GM10266 (cell line): ENCODE data around the gene CEBPG.

Experiments used
- DNase-seq: peaks from one replicate; pipeline ENCODE4 v3.0.0; 2012; ENCODE audit errors: extremely low spot score
- TF ChIP-seq, protein P1 (sequence below): IDR thresholded peaks from 2 replicates; pipeline ENCODE4 v1.5.1; 2012; ENCODE audit warnings: mild to moderate bottlenecking, low read depth; ENCODE audit not compliant: control insufficient read depth, insufficient read depth; ENCODE audit errors: missing control alignments

CEBPG gene

DNA sequence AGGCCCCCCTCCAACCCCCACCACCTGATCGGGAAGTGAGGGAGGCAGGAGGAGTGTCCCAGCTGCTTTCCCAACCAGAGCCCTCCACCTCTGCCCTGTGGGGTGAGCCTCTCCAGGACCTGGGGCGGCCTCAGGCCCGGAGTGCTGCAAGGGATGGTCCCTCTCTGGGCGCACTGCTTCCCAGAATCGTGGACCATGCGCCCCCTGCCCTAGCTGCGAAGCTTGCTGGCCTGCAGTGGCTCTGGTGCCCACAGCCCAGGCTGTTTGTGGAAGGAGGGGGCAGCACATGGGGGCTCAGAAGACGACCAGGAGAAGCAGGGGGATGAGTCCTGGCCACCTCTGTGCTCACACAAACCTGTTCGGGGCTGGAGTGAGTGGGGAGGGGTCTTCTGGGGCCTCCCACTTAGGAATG is 33.6 kb downstream of the CEBPG start:
- no peak for DNase-seq
- TF ChIP-seq, protein P1, sequence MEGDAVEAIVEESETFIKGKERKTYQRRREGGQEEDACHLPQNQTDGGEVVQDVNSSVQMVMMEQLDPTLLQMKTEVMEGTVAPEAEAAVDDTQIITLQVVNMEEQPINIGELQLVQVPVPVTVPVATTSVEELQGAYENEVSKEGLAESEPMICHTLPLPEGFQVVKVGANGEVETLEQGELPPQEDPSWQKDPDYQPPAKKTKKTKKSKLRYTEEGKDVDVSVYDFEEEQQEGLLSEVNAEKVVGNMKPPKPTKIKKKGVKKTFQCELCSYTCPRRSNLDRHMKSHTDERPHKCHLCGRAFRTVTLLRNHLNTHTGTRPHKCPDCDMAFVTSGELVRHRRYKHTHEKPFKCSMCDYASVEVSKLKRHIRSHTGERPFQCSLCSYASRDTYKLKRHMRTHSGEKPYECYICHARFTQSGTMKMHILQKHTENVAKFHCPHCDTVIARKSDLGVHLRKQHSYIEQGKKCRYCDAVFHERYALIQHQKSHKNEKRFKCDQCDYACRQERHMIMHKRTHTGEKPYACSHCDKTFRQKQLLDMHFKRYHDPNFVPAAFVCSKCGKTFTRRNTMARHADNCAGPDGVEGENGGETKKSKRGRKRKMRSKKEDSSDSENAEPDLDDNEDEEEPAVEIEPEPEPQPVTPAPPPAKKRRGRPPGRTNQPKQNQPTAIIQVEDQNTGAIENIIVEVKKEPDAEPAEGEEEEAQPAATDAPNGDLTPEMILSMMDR = no peak

DNA sequence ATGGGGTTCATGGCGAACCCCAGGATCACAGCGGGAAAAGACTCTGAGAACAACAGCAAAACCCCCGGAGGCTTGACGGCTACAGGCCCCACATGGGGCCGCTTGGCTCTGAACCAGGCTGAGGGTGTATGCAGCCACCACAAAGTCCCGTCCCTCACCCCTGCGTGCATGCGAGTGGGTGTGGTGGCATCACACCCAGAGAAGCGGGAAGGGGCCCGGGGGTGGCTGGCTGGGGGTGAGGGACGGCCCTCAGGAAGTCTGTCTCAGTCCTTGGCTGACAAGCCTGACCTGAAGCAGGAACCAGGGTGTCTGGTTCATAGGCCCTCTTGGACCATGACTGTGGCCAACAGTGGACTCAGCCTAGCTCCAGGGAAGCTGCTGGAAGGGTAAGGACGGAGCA is 34.2 kb downstream of the CEBPG start:
- no peak for DNase-seq
- TF ChIP-seq, protein P1 = no peak

DNA sequence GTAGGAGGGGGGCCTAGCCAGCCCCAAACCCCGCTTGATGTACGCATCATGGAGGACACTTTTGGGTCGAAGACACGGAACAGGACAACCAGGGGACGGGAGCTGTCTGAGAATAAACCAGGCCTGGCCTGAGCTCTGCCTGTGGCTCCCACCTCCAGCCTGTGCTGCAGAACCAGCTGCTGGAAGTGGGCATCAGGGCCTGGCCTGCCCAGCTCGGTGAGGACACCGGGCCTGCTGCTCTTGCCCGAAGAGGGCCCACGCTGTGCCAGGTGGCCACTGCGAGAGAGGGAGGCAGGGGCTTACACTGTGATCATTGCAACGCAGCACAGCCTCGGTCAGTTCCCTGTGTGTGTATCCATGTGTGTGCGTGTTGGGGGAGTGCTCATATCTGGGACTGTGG is 34.6 kb downstream of the CEBPG start:
- DNase-seq = no peak
- TF ChIP-seq, protein P1 = no peak

DNA sequence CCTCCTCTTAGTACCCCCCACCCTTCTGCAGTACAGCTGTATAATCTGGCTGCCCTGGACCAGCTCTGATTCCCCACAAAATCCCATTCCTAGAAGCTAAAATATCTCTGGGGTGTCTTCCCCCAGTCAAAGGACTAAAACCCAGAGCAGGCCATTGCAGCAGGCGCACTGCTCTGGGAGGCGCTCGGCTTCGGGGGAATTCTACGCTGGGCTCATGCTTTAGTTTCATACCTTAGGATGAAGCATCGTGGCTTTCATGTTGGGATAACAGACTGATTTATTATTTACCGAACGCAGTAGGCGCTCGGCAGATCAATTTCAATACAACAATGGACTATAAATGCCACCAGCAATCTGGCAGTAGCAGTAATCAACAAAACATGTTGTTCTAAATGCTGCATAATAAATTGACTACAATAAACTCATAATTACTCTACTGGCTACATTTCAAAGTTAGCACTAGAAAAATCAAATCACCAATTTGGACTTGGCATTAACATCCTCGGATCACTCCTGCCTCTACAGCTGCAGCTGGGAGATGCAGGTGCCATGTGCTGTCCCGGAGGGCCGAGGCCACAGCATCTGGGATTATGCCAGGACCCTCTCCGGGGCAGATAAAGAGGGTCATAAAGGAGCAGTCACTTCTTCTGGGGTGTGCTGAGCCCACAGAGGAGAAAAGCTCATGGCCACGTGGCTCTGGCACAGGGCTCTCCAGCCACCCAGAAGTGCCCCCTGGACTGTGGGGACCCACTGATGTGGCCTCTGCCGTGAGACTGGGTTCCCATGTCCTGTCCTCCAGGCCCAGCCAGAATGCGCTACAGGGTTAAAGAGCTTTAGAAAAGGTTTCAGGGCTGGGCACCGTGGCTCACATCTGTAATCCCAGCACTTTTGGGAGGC is 35.3 kb downstream of the CEBPG start:
- TF ChIP-seq, protein P1 = no peak
- no peak for DNase-seq

DNA sequence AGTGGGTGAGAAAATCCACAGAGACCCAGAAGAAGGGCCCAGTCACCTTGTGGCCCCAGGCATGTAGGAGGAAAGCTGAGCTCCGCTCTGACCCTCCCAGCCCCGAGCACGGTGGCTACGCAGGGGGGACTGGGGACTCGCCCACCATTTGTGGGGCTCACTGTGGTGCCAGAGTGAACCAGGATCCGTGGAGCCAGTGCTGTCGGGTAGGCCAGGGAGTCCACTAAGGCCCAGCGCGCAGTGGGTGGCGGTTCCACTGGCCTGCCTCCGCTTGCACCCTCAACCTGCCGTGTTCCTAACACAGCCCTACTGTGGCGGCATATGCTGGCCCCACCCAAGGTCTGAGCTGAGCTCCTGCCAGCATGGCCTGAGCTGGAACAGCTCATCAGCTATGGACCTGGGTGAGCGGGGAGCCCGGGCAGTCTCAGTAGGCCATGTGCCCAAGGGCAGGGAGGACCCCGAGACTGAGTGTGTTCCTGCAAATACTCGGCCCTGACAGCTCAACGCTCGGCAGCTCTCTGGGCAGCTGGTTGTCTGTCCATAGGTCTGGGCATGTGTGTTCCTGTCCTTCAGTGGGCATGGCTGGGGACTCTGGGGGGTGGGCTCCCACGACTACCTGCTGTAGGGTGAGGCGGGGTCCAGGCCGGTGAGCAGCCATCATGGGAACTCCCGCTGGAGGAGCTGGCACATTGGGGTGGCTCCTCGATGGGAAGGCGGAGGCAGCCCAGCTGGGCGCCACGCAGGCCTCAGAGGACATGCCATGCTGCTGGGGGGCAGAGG is 36.6 kb downstream of the CEBPG start:
- TF ChIP-seq, protein P1 = no peak
- DNase-seq = no peak

DNA sequence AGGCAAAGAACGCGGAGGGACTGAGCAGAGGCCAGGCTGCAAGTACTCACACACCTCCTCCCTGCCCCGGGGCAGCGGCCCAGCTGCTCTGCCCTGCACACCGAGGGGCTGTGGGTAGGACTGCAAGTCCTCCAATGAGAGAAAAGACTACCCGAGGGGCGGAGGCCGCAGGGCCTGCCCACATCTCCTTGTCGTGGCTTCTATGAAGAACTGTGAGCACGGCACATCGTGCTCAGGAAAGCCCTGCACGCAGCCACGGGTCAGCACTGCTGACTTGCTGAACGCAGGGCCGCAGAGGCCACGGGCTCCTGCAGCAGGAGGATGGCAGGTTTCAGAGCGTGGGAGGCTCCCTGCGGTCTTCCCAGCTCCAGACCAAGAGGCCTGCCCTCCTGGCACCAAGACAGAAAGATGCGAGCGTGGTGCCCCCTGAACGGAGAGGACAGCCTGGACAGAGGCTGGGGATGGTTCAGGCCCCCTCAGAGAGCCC is 37.4 kb downstream of the CEBPG start:
- DNase-seq = no peak
- TF ChIP-seq, protein P1 = no peak
